Lung microvascular endothelial cell (primary cell): ENCODE data around the gene COL6A3. TPM values are rescaled to one million over a fixed set of nuclear protein-coding genes. Genes with fewer than 3 reads are reported as not detected.
A peak's percentile ranks its signal among the peaks of the same experiment; 100 is the strongest.
"Not testable (repeated sequence)": the region's sequence is repeated elsewhere in the genome, so short reads cannot be mapped to it uniquely, and the experiment has no call there.

Experiments
- DNase-seq, 2 donors: peaks; one replicate each; pipeline versions ENCODE4 v3.0.0 to v3.0.0-alpha.2; 2010; ENCODE audit warnings: low read depth in 2 of 2
- total RNA-seq: library from RNA; depleted of rRNA; stranded (reverse); fragments of >200 nt; gene quantifications from 2 replicates; pipeline ENCODE4 v1.2.1, GENCODE V29; 2014

The COL6A3 gene
- total RNA-seq, 1 donor from 2014 or later: 1.8 TPM

GRCh38 chr2:237418300-237418699, 4.3 kb upstream of the COL6A3 start:
- DNase-seq: no peak

DNA sequence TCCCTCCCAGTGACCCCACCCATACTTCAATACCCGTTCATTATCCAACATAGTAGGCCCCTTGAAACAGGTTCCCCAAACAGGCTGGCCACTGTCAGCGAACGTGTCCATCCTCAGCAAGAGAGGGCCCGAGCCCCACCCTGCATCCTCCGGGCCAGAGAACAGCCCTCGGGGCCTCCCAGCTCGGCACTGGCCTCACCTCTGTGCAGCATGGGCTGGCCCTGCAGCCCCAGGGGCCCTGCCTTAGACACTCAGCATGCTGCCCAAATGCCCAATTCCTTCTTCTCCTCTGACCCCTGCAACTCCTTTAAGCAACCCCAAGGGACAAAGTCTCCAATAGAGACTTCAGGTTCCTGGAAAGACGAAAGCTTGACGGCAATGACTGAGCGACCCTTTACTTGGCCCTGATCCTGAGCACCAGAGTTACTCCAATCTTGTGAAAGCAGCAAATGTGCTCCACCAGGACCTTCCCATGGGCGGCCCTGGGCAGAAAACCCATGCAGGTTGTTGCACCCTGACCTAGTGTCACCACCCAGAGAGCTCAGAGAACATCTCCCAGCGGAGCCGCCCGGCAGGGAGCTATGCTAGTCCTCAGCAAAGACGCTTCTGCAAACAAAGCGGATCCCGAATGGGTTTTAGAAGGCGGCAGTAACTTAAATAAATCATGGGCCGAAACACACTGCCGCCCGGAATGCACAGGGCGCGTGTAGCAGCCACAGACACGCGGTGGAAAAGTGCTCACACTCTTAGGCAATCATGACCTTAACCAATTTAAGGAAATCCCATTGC, 782 bp downstream of the COL6A3 start:
- no peak for DNase-seq

DNA sequence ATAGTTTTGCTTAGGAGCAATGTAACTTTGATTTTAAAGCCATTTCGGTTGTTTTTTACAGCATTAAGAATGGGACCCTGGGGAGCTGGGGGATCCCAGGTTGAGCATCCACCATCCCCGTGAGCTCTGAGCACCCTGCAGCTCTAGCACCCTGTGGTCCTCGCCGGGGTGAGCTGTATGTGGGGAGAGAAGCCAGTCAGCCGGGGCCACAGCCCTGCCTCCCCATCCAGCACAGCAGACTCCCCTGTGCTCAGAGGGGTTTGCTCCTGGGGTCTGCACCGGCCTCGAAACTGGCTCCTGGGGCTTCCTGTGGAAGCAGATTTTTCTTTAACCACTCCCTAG, 1.3 kb downstream of the COL6A3 start:
- no peak for DNase-seq

DNA sequence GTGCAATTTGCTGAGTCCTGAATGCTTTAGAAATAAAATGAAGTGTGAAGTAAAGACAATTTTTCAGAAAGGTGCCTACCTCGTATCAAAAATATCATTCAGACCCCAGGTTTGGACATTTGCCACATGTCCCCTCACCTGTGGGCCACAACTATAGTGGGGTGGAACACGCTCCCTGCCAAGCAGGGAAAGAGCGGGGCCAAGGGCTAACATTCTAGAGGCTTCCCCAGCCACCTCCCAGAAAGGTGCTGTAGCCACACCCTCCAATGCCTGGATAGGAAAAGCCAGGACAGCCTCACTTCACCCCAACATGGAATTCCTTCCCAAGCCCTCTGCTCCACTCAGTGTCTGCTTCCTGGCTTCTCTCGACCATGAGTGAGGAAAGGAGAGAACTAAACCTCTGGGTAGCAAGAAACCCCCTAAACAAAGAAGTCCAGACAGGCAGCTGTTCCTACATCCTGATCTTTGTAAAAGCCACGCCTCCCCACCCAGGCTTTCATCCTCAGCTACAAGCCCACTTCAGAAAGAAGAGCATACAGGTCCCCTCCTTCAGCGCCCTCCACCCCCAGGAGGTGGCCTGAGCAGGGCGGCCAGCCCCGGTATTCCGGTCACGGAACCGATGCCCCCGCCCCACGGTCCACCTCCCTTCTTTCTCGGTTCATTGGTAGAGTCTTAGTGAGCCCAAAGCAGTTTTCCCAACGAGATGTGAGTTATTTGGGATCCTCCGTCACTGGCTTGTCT, 2.1 kb downstream of the COL6A3 start:
- no peak for DNase-seq

DNA sequence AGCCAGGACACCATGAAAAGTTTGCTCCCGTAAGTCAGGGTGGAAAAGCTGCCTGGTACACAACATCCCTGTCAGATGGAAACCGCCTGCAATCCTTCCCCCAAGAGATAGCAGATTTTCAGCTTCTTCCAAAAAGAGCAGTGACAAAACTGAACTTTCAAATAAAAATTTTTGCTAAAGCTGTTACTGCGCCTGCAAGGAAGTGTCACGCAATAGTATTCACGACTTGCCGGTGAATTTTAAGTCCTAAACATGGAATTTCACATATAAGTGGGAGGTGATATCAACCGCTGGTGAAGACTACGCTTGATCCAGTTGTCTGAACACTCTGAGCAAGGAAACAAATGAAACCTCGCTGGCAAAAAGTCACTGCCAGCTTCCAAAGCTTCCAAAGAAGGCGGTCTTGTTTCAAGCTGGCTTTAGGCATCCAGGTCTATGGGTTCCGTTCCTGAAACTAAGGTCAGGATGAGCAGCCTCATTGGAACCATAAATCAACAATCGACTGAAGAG, 2.8 kb downstream of the COL6A3 start:
- DNase-seq: no peak

DNA sequence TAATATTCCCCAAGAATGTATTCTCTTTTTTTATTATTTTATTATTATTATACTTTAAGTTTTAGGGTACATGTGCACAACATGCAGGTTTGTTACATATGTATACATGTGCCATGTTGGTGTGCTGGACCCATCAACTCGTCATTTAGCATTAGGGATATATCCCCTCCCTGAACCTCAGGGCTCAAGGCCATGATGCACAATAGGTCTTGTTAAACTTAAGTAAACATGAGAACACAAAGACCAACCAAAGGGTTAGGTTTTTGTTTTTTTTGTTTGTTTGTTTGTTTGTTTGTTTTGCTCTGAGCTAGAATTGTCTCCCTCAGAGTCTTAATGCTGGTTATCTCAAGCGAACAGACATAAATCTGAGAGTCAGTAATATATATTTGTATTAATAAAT, 4.7 kb downstream of the COL6A3 start:
- not testable (repeated sequence) for DNase-seq

DNA sequence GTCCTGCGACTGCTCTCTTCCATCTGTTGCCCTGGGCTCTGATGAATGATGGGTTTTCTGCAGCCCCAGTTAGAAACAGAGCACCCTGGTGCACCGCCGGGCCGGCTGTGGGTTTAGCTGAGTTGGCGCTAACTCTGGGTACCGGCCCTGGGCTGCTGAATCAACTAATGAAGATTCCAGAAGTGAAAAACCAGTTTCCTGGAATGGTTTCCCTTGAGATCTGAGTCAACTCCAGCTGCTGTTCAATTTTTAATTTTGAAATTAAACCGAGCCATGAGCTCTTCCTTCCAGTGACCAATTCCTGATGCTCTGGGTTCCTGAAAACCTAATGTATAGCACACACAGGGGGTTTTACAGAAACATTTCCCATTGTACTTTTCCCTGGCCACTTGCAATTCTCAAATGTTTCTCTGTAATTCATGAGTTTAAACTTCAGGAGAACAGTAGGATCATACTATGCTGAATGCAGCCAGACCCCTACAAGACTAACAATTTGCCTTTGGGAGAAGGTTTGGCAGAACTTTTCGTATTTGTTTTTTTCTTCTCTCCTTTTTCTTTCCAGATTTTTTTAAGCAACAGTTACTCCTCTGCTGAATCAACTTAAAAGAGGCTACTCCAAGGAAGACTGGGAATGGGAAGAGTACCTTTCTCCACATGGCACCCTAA, 5.5 kb downstream of the COL6A3 start:
- peak in 1 of 2 donors; percentile 54 for DNase-seq

DNA sequence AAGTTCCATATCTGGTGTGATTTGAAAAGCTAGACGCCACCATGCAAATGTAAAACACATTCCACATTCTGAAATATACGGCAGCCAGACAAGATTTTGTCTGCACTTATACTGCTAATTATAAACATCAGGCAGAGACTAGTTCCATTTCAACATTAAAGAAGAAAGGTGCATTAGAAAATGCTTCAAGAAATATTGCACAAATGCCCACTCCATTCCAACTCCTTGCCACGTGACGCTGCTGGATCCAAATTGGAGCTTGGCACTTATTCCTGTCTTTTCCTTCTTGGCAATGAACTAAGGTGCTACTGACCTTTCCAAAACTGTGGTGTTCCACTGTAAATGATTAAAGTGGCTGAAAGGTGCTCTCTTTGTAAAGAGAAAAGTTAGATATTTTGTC, 6.3 kb downstream of the COL6A3 start:
- no peak for DNase-seq

DNA sequence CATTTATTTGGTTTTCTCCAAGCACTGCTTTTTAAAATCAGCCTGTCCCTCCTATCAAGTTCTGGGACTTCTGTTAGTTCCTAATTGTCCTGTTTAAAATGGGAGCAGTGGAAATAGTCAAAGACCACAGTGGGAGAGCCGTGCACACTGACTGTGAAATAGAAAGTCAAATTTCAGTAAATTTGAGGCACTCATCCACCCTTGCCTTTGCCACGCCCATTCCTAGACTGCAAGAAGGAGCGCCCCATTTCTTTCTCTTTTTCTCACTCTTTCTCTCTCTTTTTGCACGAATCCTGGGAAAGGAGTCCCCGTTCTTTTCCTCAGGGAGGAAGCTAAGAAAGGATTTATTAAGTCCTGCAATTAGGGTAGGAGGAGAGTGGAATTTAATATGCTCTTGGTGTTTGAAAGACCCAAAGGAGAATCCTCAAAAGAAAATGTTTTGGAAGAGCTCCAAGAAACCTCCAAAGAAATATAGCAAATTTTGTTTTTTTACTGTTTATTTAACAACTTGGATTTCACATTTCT, 7.5 kb downstream of the COL6A3 start:
- no peak for DNase-seq

- no peak for DNase-seq
These were observed 8.4 kb downstream of the COL6A3 start for GRCh38 chr2:237405605-237406004.

GRCh38 chr2:237405006-237405559, 8.9 kb downstream of the COL6A3 start:
- no peak for DNase-seq

DNA sequence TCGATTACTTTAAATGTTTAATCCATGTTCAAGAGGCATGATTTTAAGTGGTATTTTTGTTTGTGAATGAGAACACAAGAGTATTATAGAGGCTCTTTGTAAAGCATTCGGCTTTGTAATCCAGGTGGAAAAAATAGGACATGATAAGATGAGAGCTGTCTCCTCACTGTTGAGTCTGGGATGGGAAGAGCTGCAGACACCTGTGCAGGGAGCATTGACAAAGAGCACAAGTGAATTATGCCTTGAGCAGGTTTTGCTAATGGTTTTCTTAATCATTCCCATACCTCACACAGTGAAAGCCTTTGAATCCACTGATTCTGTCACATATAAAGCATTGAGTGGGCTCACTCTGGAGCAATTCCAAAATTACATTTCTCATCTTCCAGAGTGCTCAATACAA, 9.6 kb downstream of the COL6A3 start:
- DNase-seq: no peak

- no peak for DNase-seq
These were observed 10.7 kb downstream of the COL6A3 start for GRCh38 chr2:237403024-237403882.

GRCh38 chr2:237400199-237400598, 13.8 kb downstream of the COL6A3 start:
- DNase-seq: no peak

DNA sequence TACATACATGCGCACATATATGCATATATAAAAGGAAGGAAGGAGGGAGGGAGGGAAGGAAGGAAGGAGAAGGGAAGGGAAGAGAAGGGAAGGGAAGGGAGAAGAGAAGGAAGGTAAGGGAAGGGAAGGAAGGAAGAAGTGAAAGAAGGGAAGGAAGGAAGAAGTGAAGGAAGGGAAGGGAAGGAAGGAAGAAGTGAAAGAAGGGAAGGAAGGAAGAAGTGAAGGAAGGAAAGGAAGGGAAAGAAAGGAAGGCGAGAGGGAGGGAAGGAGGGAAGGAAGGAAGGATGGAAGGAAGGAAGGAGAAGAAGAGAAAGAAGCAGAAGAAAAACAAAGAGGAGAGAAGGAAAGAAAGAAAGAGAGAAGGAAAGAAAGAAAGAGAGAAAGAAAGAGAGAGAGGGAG, 16.9 kb downstream of the COL6A3 start:
- no peak for DNase-seq

DNA sequence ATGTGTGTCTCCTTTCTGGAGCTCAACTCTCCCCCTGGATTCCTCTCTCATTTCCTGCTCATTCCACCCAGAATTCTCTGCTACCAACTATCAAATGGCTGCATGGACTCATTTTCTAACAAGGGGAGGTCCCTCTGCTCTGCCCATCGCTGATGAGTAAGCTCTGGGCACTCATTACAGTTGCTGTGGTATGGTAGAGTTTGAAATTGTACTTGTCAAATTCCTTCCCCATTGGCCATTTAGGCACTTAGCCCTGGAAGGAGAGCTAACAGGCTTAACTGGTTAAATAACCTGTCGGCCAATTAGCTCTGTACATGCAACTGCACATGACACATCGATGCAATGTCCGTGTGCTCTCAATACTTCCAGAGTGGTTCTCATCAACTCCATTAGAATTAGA, 20.4 kb downstream of the COL6A3 start:
- DNase-seq: no peak

- DNase-seq: no peak
These were observed 21.8 kb downstream of the COL6A3 start for GRCh38 chr2:237392186-237392585.

GRCh38 chr2:237391140-237391539, 22.8 kb downstream of the COL6A3 start:
- DNase-seq: no peak

GRCh38 chr2:237390235-237390634, 23.7 kb downstream of the COL6A3 start:
- no peak for DNase-seq

DNA sequence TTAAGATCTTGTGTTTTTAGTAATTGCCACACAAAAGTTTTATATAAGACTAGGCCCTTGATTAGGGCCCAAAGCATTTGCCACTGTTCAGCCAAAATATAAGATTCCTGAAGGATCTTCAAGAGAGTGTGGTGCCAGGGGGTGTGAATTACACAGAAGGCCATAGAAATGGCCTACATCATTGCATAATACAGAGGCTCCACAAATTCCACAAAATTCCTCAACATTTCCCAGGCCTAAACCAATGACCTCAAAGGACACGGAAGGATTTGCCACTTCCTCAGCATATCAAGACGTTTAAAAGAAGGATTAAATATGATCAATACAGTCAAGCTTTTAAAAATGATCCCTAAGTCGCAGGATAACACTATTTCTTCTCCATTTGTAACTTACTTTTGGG, 24.1 kb downstream of the COL6A3 start:
- no peak for DNase-seq

GRCh38 chr2:237388036-237388435, 25.9 kb downstream of the COL6A3 start:
- DNase-seq: no peak
